ENCODE data around the gene PEAK1.

DNA sequence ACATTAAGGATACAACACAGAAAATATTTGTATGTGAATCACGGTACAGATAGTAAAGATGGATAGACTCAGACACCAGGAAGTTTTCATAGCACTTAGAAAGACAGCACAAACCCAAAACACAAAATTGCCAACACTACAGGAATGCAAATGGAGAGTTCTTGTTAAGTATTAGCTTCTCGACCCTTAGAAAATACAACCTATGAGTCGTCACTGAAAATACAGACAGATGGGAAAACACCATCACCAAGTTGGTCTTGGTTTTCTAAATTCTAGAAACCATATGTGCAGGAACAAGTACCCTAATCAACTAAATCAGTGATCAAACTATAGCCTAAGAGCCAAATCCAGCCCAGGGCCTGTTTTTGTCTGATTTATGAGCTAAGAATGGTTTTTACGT, 50.7 kb downstream of the PEAK1 start:
- TF ChIP-seq GATA2 (IDR thresholded peaks at IDR 0.05; ENCODE audit: low read depth, low read length) (no peak), GATA3 (IDR thresholded peaks at IDR 0.05; ENCODE audit: low read depth, low read length) (no peak)

All from SH-SY5Y (cell line).